ENCODE results near the gene SCMH1.

Gene SCMH1

DNA sequence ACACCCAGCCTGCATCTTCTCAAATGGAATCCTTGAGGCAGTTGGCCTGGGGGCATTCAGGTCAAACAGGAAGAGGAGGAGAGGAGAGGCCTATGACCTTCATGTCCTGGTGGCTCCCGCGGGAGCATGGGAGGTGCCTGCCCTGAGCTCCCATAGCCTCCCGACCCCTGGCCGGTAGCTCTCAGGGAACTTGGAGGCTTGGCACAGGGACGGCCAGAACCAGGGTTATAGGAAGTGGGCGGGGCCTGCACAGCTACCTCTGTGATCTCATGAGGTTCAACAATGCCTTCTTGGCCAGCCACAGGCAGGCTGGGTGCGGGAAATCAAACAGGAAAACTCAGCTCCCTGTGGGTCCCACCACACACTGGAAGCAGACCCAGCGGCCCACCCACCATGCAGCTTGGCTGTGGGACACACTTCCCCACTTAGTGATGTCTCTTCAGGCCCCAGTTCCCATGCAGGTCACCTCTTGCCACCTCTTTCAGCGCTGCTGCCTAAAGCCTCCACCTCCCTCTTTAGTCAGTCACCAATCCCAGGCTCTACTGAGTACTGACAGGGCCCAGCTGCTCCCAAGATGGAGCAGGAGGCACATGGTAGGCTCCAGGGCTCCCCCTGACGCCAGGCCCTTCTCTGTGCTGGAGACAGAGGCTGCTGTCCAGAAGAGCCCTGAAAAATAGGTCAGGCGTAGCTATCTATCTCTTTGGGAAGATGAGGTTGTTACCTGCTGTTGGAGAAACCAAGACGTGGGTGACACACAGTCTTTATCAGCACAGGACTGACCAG lies 220.4 kb downstream of the SCMH1 start, which contains the start of gene SLFNL1:
TSS of gene SLFNL1 (minus strand) at position 200 of the 783 bp plus-strand sequence. CDS start 1,065 bp downstream, outside the sequence.
- no peak for DNase-seq

GRCh38 chr1:41020654-41021053 lies 221.5 kb downstream of the SCMH1 start:
- DNase-seq: no peak

- no peak for DNase-seq
These were observed 222.0 kb downstream of the SCMH1 start for GRCh38 chr1:41020109-41020576.

DNA sequence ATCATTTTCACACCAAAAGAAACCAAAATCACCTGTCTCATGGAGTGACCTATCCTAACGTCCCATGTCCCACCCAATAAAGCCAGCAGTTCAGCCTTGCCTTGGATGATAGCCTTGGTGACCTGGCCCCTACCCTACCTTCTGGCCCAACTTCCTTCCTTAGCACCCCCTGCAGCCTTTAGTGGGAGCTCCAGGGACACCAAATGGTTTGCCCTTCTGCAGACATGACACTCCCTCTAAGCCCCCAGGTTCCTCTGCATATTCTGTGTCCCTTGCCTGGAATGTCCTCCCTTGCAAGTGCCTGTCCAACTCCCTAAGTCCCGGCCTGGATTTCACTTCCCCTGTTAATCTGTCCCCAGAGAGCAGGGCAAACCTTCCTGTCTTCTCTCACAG lies 222.8 kb downstream of the SCMH1 start:
- DNase-seq: no peak

- no peak for DNase-seq
These were observed 224.1 kb downstream of the SCMH1 start for GRCh38 chr1:41018018-41018410.

DNA sequence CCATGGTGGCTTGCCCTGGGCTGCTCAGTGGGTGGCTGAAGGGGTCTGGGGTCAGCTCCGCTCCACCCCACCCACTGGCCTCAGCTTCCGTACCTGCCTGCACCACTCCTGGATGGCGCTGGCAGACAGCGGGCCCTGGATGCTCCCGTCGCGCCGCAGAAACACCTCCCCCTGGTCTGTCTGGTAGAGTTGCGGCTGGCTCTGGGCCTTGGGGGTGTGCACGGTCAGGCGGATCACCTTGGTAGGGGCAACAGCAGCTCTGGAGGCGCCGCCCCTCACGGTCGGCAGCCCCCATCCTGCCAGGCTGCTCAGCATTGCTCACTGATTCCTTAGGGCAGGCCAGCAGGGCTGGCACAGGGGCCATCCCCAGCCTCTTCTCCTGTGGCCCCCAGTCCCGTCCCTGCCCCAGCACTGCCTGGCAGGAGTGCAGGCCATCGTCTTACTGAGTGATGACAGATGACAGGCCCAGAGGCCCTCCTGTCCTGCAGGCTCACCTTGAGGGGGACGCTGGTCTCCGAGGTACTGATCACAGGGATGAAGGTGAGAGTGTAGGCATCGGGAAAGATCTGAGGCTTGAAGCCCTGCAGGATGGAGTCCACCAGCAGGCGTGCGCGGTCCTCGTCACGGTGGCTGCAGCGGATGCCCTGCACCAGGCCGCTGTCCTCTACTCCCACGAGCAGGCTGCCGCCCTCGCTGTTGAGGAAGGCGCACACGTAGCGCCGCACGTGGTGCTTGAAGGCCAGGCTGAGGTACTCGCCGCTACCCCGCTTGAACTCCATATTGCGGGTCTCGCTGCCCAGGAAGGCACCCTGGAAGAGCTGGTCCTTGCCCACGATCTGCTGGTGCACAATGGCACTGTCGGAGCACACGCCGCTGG lies 224.7 kb downstream of the SCMH1 start:
- no peak for DNase-seq

DNA sequence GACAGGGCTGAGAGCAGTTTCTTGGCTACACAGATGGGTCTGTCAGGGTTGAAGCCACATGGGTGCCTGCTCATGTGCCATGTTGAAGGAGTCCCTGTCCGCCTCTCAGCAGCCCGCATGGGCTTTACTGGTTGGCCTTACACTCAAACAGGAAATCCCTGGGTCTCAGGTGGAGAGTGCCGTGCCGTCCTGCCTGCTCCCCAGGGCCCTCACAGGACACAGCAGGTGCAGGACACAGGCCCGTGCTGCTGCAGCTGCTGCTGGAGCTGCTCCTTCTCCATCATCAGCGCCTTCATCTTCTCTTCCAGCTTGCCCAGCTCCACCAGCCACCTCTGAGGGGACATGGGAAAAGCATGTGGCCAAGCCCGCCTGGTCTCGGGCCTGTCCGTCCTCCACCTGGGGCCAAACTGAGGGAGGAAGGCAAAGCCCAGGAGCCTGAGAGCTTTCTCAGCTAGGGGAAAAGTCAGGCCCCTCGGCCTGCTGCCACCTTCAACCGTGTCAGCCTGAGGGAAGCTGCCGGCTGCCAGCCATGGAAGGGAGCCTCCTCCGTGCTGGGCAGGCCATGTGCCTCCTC lies 226.1 kb downstream of the SCMH1 start:
- DNase-seq: no peak

GRCh38 chr1:41015281-41015896 lies 226.7 kb downstream of the SCMH1 start:
- DNase-seq: no peak

DNA sequence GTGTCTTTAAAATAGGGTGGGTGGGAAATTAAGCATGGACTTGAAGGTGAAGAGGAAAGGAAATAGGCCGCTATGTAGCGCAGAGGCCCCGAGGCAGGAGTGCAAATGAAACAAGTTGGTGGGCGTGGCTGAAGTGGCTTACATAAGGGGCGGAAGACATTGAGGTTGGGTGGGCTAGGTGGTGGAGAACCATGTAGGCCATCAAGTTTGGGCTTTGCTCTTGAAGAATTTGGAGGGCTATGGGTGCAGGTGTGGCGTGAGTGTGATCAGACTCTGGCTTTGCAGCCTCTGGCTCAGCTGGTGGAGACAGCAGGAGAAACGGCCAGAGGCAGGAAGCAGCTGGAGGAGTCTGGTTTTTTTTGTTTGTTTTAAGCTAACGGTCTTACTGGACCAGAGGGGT lies 227.2 kb downstream of the SCMH1 start:
- DNase-seq: no peak

GRCh38 chr1:41013796-41014195 lies 228.3 kb downstream of the SCMH1 start:
- DNase-seq: no peak

DNA sequence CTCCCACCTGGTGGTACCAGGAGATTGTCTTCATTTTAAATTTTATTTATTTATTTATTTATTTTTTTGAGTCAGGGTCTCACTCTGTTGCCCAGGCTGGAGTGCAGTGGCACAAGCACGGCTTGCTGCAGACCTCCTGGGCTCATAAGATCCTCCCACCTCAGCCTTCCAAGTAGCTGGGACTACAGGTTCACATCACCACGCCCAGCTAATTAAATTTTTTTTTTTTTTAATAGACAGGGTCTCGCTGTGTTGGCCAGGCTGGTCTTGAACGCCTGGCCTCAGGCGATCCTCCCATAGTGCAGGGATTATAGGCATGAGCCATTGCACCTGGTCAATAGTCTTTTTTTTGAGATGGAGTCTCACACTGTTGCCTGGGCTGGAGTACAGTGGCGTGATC lies 229.1 kb downstream of the SCMH1 start:
- DNase-seq: no peak

- DNase-seq: no peak
These were observed 231.8 kb downstream of the SCMH1 start for GRCh38 chr1:41010345-41010744.

DNA sequence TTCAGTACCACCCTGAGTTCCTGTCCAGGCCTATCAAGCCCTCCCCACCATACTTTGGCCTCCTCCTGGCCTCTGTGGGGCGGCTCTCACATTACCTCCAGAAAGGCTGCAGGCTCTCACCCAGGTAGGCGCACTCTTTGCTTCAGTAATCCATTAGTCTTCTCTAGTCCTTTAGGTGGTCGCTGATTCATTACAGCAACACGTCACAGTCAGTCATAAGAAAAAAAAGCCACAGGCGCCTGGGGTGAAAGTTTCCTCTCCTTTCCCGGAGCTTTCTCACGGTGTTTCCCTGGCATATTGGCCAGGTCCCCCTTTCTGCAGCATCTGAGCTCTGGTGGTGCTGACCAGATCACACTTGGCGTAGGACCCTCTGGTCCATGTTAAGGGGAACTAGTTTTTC lies 232.6 kb downstream of the SCMH1 start:
- no peak for DNase-seq

DNA sequence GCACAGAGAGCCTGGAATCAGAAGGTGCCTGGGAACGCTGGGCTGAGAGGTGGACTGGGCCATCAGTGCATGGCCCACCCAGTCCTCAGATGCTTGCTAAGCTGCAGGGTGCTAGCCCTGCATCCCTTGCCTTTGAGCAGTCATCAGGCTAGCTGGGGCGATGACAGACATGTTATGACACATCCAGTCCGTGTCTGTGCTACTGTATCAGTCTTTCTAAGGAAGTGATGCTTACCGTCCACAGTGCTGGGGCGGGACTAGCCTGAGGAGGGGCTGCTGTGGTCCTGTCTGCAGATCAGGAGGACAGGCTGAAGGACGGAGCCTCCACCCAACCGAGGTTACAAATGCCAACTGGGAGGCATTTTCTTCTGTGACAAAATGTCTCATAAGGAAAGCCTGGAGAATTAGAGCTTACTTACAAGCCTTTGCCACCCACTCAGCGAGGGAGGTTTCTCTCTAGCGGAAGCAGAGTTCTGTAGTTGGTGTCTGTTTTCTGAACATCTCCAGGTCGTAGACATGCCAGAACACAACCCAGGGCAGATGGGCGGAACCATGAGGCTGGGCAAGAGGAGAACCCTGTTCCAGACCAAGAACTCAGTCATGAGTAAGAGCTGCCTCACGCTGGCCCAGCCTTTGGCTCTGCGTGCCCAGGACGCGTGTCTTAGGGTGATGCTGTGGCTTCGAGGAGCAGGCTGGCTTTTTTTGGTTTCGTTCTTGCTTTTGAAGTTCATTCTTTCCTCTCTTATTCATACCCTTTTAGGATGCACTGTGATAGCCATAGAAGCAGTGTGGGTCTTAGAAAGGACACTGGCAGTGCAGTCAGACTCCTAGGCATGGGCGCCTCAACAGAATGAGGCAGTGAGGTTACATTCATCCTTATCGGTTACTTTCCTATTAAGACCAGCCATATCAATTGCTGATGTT lies 234.9 kb downstream of the SCMH1 start:
- no peak for DNase-seq

DNA sequence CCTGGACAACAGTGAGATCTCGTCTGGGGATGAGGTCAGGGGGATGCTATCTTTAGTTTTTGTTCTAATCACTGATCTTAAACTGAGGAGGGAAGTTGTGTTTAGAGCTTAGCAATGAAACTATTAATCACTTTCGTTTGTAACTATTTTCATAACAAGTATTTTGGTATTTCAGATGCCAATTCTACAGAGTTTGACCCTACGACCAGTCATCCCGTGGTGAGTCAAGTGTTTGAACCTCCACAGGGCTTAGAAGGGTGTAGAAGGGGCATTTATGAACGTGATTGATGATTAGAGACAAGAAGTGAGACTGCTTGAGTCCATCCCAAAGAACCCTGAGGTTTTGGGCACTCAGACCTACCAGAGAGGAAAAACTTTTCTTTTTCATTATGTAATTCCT lies 236.2 kb downstream of the SCMH1 start:
- DNase-seq: no peak

DNA sequence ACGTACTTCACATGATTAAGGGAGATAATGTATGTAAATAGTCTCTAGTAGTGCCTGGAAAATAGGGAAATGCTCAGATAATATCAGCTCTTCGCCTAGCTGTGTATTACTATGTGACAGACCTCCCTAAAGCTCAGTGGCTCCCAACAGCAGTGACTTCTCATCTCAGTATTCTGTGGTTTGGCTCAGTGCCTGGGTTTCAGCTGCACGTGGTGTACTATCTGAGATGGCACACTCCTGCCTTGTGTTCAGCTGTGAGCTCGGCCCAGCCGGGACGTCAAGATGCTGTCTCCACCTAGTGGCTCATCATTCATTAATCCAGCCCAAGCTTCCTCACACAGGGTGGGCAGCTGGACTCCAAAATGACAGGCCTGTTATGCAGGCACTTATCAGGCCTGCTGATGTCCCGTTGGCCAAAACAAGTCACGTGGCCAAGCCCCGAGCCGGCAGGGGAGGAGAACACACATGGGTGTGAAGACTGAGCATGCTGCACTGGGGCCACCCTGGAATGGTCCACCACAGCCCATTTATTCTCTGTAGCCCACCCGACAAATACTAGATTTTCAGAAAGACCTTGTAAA lies 238.4 kb downstream of the SCMH1 start:
- peak; percentile 86 to 88 for DNase-seq

GRCh38 chr1:41003127-41003639 lies 238.9 kb downstream of the SCMH1 start:
- no peak for DNase-seq

- DNase-seq: no peak
These were observed 243.4 kb downstream of the SCMH1 start for GRCh38 chr1:40998668-40999067.

- no peak for DNase-seq
These were observed 245.0 kb downstream of the SCMH1 start for GRCh38 chr1:40997096-40997495.

DNA sequence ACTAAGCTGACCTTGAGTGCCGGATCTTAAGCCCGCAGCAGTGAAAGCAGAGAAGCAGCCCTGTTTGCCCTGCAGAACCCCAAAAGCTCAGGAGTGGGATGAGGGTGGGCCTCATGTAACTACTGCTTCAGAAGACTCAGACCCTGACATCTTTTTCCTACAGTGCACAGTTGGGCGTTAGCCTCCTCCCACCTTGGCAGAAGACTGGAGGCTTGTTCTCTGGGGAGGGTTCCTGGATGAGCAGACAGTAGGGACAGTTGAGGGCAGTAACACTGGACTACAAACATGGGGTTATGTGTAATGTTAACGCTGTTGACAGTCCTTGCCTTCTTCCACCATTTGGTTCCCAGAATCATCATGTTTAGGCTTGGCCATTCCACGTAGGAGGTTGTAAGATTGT lies 253.0 kb downstream of the SCMH1 start:
- no peak for DNase-seq

- no peak for DNase-seq
These were observed 253.8 kb downstream of the SCMH1 start for GRCh38 chr1:40988280-40988679.
